Stimulated activated CD4-positive, alpha-beta T cell treated with anti-CD3 and anti-CD28 coated beads, Interleukin-2, amount 100 ng/mL, for 24 hours (primary cell): Measurements from ENCODE around the gene NT5DC3.
"Not testable (repeated sequence)": the region's sequence is repeated elsewhere in the genome, so short reads cannot be mapped to it uniquely, and the experiment has no call there.

Source experiments
- DNase-seq, 2 donors: peaks; one replicate each; pipeline ENCODE4 v3.0.0-alpha.2; 2020

Gene NT5DC3

GRCh38 chr12:103855036-103855712, 14.1 kb upstream of the NT5DC3 start:
- DNase-seq = no peak

- no peak for DNase-seq
Measured at GRCh38 chr12:103854372-103854973, 13.4 kb upstream of the NT5DC3 start.

- DNase-seq = no peak
Measured at GRCh38 chr12:103852498-103852997, 11.5 kb upstream of the NT5DC3 start.

- no peak for DNase-seq
Measured at GRCh38 chr12:103851127-103851526, 10.1 kb upstream of the NT5DC3 start.

- DNase-seq = no peak
Measured at GRCh38 chr12:103850429-103850828, 9.4 kb upstream of the NT5DC3 start.

GRCh38 chr12:103848917-103849491, 8.0 kb upstream of the NT5DC3 start:
- no peak for DNase-seq

GRCh38 chr12:103848143-103848542, 7.1 kb upstream of the NT5DC3 start:
- no peak for DNase-seq

- no peak for DNase-seq
Measured at GRCh38 chr12:103846415-103846814, 5.4 kb upstream of the NT5DC3 start.

- no peak for DNase-seq
Measured at GRCh38 chr12:103844305-103844704, 3.3 kb upstream of the NT5DC3 start.

- DNase-seq = peak; percentile 22 to 43
Measured at GRCh38 chr12:103841690-103842584, 903 bp upstream of the NT5DC3 start.

- peak; percentile 41 to 51 for DNase-seq
Measured at GRCh38 chr12:103840462-103840875, 565 bp downstream of the NT5DC3 start.

- no peak for DNase-seq
Measured at GRCh38 chr12:103839609-103840461, 1.2 kb downstream of the NT5DC3 start.

- no peak for DNase-seq
Measured at GRCh38 chr12:103839103-103839502, 1.9 kb downstream of the NT5DC3 start.

GRCh38 chr12:103838254-103838914, 2.6 kb downstream of the NT5DC3 start:
- no peak for DNase-seq

- no peak for DNase-seq
Measured at GRCh38 chr12:103836345-103836744, 4.7 kb downstream of the NT5DC3 start.

- DNase-seq = not testable (repeated sequence)
Measured at GRCh38 chr12:103835747-103836335, 5.2 kb downstream of the NT5DC3 start.

GRCh38 chr12:103834942-103835341, 6.1 kb downstream of the NT5DC3 start:
- DNase-seq = no peak

GRCh38 chr12:103833891-103834290, 7.1 kb downstream of the NT5DC3 start:
- DNase-seq = no peak

- no peak for DNase-seq
Measured at GRCh38 chr12:103833095-103833775, 7.8 kb downstream of the NT5DC3 start.
